Measurements from ENCODE around the gene KLHL34.

The KLHL34 gene

GRCh38 chrX:21675931-21676330 lies 17.8 kb upstream of the KLHL34 start:
- TF ChIP-seq, protein P1, sequence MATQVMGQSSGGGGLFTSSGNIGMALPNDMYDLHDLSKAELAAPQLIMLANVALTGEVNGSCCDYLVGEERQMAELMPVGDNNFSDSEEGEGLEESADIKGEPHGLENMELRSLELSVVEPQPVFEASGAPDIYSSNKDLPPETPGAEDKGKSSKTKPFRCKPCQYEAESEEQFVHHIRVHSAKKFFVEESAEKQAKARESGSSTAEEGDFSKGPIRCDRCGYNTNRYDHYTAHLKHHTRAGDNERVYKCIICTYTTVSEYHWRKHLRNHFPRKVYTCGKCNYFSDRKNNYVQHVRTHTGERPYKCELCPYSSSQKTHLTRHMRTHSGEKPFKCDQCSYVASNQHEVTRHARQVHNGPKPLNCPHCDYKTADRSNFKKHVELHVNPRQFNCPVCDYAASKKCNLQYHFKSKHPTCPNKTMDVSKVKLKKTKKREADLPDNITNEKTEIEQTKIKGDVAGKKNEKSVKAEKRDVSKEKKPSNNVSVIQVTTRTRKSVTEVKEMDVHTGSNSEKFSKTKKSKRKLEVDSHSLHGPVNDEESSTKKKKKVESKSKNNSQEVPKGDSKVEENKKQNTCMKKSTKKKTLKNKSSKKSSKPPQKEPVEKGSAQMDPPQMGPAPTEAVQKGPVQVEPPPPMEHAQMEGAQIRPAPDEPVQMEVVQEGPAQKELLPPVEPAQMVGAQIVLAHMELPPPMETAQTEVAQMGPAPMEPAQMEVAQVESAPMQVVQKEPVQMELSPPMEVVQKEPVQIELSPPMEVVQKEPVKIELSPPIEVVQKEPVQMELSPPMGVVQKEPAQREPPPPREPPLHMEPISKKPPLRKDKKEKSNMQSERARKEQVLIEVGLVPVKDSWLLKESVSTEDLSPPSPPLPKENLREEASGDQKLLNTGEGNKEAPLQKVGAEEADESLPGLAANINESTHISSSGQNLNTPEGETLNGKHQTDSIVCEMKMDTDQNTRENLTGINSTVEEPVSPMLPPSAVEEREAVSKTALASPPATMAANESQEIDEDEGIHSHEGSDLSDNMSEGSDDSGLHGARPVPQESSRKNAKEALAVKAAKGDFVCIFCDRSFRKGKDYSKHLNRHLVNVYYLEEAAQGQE (IDR thresholded peaks at IDR 0.05; ENCODE audit: insufficient read depth in 1 of 2, low read depth in 2 of 2, low read length in 2 of 2) = no peak
- TF ChIP-seq POLR2AphosphoS5 (IDR thresholded peaks at IDR 0.05; ENCODE audit: low read depth, low read length) (no peak), FOXP2 (optimal IDR thresholded peaks at IDR 0.05; ENCODE audit: borderline replicate concordance, extremely low read depth, extremely low read length, insufficient read depth) (no peak), SIN3A (IDR thresholded peaks at IDR 0.05; ENCODE audit: borderline replicate concordance, insufficient read depth, low read length) (no peak), TAF1 (IDR thresholded peaks at IDR 0.05; ENCODE audit: borderline replicate concordance, insufficient read depth, low read length) (no peak)

DNA sequence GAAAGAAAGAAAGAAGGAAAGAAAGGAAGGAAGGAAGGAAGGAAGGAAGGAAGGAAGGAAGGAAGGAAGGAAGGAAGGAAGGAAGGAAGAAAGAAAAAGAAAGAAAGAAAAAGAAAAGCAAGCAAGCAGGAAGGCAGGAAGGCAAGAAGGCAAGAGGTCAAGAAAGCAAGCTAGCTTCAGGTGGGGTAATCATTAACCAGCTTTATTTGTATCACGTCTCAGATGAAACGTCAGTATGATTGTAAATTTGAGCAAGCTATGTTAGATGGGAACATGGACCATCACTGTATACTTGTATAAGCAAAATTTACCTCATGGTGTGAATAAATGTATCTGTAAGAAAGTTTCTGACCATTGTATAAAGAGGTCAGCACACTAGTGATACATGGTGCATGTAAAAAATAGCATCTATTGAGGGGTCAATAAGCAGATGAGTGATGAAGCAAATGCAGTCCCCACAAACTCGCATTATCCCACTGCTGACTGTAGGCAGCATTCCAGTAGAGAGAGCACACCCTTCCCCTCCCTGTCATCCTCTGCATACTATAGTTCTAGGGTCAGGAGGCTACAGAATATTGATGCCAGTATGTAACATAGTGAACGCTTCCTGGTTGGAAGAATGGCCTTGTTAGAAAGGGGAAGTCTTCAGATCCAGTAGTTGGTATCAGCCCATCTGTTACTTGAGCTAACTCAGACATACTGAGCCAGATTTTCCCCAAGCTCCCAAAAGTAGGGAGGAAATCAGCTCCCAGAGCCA lies 16.5 kb upstream of the KLHL34 start:
- TF ChIP-seq POLR2AphosphoS5 (IDR thresholded peaks at IDR 0.05; ENCODE audit: low read depth, low read length) (no peak), SIN3A (IDR thresholded peaks at IDR 0.05; ENCODE audit: borderline replicate concordance, insufficient read depth, low read length) (no peak), TAF1 (IDR thresholded peaks at IDR 0.05; ENCODE audit: borderline replicate concordance, insufficient read depth, low read length) (no peak)
- TF ChIP-seq, protein P1 (IDR thresholded peaks at IDR 0.05; ENCODE audit: insufficient read depth in 1 of 2, low read depth in 2 of 2, low read length in 2 of 2) = no peak

GRCh38 chrX:21666679-21667078 lies 8.5 kb upstream of the KLHL34 start:
- TF ChIP-seq POLR2AphosphoS5 (IDR thresholded peaks at IDR 0.05; ENCODE audit: low read depth, low read length) (no peak), TAF1 (IDR thresholded peaks at IDR 0.05; ENCODE audit: borderline replicate concordance, insufficient read depth, low read length) (no peak), SIN3A (IDR thresholded peaks at IDR 0.05; ENCODE audit: borderline replicate concordance, insufficient read depth, low read length) (no peak), FOXP2 (optimal IDR thresholded peaks at IDR 0.05; ENCODE audit: borderline replicate concordance, extremely low read depth, extremely low read length, insufficient read depth) (no peak)
- TF ChIP-seq, protein P1 (IDR thresholded peaks at IDR 0.05; ENCODE audit: insufficient read depth in 1 of 2, low read depth in 2 of 2, low read length in 2 of 2) = no peak

DNA sequence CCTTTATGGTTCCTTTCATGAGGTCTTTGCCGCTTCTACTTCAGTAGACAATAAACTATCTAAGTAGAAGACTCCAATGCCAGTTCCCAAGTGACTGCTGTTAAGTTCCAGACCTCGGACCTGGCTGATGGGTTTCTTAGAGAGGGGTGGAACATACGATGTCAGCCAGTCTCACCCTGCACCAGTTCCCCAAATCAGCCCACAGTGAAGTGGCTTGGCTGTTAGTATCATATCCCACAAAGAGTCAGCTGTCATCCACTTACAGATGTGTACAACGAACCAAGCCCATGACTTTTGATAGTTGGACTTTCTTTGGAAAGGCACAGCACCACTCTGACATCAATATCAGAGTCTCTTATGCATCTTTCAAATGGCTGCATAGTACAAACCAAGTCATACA lies 8.1 kb upstream of the KLHL34 start:
- no peak for TF ChIP-seq POLR2AphosphoS5 (IDR thresholded peaks at IDR 0.05; ENCODE audit: low read depth, low read length)
- no peak for TF ChIP-seq TAF1 (IDR thresholded peaks at IDR 0.05; ENCODE audit: borderline replicate concordance, insufficient read depth, low read length)
- no peak for TF ChIP-seq SIN3A (IDR thresholded peaks at IDR 0.05; ENCODE audit: borderline replicate concordance, insufficient read depth, low read length)
- TF ChIP-seq, protein P1 (IDR thresholded peaks at IDR 0.05; ENCODE audit: insufficient read depth in 1 of 2, low read depth in 2 of 2, low read length in 2 of 2) = no peak
- TF ChIP-seq FOXP2 (optimal IDR thresholded peaks at IDR 0.05; ENCODE audit: borderline replicate concordance, extremely low read depth, extremely low read length, insufficient read depth) = no peak
